Ovary (tissue), 9 donors: ENCODE measurements around the gene AFTPH. TPM values are rescaled to one million over a fixed set of nuclear protein-coding genes. Genes with fewer than 3 reads are reported as not detected.

Source experiments
- DNase-seq, 5 donors: peaks; one replicate each; pipeline ENCODE4 v3.0.0-alpha.2; 2019 to 2020
- H3K27ac ChIP-seq, 2 donors: fragments of 200-600 bp; one replicate each; pipeline versions ENCODE4 v1.5.1 to v1.8.0; 2019 to 2022
- H3K27me3 ChIP-seq: fragments of 200-600 bp; one replicate; pipeline ENCODE4 v1.8.0; 2022
- H3K36me3 ChIP-seq: fragments of 200-600 bp; sonication (generic); one replicate; pipeline ENCODE4 v1.5.1; 2019
- H3K4me1 ChIP-seq: one replicate; pipeline ENCODE4 v1.8.1; 2013; ENCODE audit warnings: mild to moderate bottlenecking, moderate library complexity; ENCODE audit not compliant: insufficient read depth
- H3K4me3 ChIP-seq: fragments of 200-600 bp; sonication (generic); one replicate; pipeline ENCODE4 v1.5.1; 2017
- H3K9me3 ChIP-seq, 2 donors: fragments of 200-600 bp in 1 of 2; sonication (generic) in 1 of 2; one replicate each; pipeline versions ENCODE4 v1.5.1 to v1.8.1; 2013 to 2019; ENCODE audit warnings: mild to moderate bottlenecking in 1 of 2, moderate library complexity in 1 of 2
- EP300 ChIP-seq: sonication (generic); formaldehyde crosslinking; IDR thresholded peaks from one replicate; pipeline ENCODE4 v1.6.1; 2017; ENCODE audit warnings: antibody characterized with exemption
- POLR2A ChIP-seq: fragments of 450-650 bp; IDR thresholded peaks from one replicate; pipeline ENCODE4 v1.6.1; 2017; ENCODE audit warnings: antibody characterized with exemption, mild to moderate bottlenecking, moderate library complexity
- WGBS, 3 donors: extraction: QIAGEN DNeasy Blood & Tissue Kit in 1 of 3; methylation state at CpG; one replicate each; pipeline versions ENCODE4 v1.1.5 to v1.1.7; 2013 to 2017; 5-methylcytosine and 5-hydroxymethylcytosine counted together
- intact Hi-C, 4 donors: fragments of 100-400 bp; cut with DNase I; formaldehyde crosslinking; loops; one replicate each; pipeline versions ENCODE4 v1.11.0 to v1.15.1; 2022 to 2023
- polyA plus RNA-seq, 2 donors: library from polyadenylated mRNA; stranded (reverse); fragments of 200-250 nt in 1 of 2; fragments of 350-450 nt in 1 of 2; fragmentation: Illumina TruSeq in 1 of 2; extraction: RNeasy Lipid Tissue Mini Kit (QIAGEN cat#74804) in 1 of 2; gene quantifications; one replicate each; pipeline ENCODE4 v1.2.3, GENCODE V29; 2013 to 2014
- total RNA-seq, 7 donors: library from RNA; depleted of rRNA in 2 of 7; stranded (reverse); fragments of >200 nt in 2 of 7; fragmentation: NEBNext Ultra II Directional in 3 of 7; extraction: Animal tissue kit (Norgen Biotek cat#: 25700) in 3 of 7; gene quantifications; one replicate each; pipeline versions ENCODE4 v1.1.0 to v1.2.4, GENCODE V29; 2016 to 2023
- TF ChIP-seq, protein P1 (sequence below), 3 donors: fragments of 450-650 bp in 2 of 3; fragments of 200-600 bp in 1 of 3; IDR thresholded peaks; one replicate each; pipeline versions ENCODE4 v1.5.1 to v1.8.0; 2016 to 2022; ENCODE audit warnings: antibody characterized with exemption in 3 of 3, mild to moderate bottlenecking in 1 of 3
- donor health status: DM: no; HTN: no; CAD: no; lungs with moderate emphysema.
- donor health status: DM: no; HTN: no; CAD: no.
- donor health status: Bipolar disorder and iron deficiency.
- donor health status: DM: yes; HTN: yes; CAD: no.
- donor health status: DM: no; HTN: no; CAD: no.
- donor health status: DM: yes; HTN: yes; CAD: no.

The AFTPH gene
- total and polyA plus RNA-seq, 9 donors: 18.5 to 33.8 (median 27.6) TPM

DNA sequence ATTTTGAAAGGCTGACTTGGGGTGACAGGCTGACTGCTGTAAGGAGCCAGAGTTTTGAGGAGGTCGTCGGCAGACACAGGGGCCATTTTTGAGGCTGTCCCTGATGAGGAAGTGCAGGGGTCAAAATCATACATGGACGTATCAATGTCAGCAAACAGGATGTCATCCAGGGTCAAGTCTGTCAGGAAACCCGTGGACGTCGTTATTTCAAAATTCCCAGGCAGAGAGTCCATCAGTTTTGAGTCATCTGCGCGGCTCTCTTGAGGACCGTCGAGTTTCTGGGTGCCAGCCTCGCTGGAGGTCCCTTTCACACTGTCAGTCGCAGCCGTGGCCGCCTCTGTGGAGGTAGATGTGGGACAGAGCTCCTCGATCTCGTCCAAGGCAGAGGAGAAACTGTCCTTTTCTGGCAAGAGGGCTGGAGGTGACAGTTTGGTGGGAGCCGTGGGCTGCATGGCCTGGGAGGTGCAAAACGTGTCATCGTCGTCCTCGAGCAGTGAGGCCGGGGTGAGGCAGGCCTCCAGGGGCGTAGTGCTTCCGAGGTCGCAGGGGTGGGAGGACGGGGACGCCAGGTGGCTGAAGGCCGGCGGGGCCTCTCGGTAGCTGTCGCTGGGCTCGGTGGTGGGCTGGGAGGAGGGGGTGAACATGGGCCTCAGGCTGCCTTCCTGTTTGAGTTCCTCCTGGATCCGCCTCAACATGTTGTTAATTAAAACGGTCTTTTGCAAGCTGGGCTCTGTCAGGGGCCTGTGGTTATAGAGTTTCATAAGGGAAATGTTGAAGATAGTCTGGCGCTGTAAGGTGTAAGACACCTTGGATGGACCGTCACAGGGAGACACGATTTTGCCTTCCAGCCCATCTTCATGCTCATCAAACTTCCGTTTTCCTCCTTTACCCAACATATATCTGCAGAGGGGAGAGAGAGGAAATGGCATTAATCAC is 112.1 kb downstream of the AFTPH start:
- intact Hi-C loops: no loop called here
- Histone ChIP-seq H3K36me3 (no peaks in the 10 kb centered on the region), H3K27me3 (no peaks in the 10 kb centered on the region), H3K4me3 (no peak overlapping the region), H3K4me1 (peaks cover 7% of the 10 kb centered on the region), H3K9me3 (no peaks in the 10 kb centered on the region), H3K27ac (no peak overlapping the region)
- TF ChIP-seq, protein P1, sequence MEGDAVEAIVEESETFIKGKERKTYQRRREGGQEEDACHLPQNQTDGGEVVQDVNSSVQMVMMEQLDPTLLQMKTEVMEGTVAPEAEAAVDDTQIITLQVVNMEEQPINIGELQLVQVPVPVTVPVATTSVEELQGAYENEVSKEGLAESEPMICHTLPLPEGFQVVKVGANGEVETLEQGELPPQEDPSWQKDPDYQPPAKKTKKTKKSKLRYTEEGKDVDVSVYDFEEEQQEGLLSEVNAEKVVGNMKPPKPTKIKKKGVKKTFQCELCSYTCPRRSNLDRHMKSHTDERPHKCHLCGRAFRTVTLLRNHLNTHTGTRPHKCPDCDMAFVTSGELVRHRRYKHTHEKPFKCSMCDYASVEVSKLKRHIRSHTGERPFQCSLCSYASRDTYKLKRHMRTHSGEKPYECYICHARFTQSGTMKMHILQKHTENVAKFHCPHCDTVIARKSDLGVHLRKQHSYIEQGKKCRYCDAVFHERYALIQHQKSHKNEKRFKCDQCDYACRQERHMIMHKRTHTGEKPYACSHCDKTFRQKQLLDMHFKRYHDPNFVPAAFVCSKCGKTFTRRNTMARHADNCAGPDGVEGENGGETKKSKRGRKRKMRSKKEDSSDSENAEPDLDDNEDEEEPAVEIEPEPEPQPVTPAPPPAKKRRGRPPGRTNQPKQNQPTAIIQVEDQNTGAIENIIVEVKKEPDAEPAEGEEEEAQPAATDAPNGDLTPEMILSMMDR (IDR thresholded peaks at IDR 0.05): no peak
- no peak for TF ChIP-seq EP300
- no peak for TF ChIP-seq POLR2A
- DNase-seq: no peak
- WGBS, 3 donors: 81 to 85% (median 83%) methylated on average over 38 of the region's 38 CpGs

DNA sequence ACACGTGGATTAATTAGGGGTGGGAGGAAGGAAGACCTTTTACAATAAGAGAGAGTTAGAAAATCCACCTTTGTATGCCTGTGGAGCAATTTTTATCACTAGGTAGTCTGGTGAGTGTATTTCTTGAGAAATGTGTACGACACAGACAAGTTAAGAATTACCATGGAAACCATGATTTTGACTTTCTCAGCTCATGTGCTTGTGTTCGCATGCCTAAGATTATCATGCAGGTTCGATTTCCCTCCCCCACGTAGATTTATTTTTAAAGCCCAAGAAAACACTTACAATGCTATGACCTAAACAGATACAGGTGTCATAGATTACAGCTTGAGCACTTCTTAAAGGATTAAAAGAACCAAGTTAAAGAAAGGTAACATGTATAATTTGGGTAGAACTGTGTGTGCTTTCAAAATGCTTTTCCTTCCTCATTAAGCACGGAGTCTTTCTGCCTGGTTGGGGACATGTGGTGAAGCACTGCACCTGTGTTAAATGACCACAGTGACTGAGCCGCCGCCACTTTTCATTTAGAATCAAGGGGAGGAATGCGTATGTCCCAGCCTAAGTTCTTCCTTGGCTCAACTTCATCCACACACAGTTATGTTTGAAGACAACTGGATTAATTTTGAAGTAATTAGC is 113.0 kb downstream of the AFTPH start:
- 71 to 73% (median 73%) methylated on average over 9 of the region's 9 CpGs for WGBS, 3 donors
- no peaks in the 10 kb centered on the region for H3K36me3 ChIP-seq
- H3K9me3 ChIP-seq: no peaks in the 10 kb centered on the region
- no peak overlapping the region for H3K27ac ChIP-seq
- intact Hi-C loops: no loop called here
- no peak for DNase-seq
- no peak overlapping the region for H3K4me3 ChIP-seq
- peaks cover 12% of the 10 kb centered on the region for H3K4me1 ChIP-seq
- TF ChIP-seq, protein P1 (IDR thresholded peaks at IDR 0.05): no peak
- no peak for TF ChIP-seq POLR2A
- no peak for TF ChIP-seq EP300
- H3K27me3 ChIP-seq: no peaks in the 10 kb centered on the region

DNA sequence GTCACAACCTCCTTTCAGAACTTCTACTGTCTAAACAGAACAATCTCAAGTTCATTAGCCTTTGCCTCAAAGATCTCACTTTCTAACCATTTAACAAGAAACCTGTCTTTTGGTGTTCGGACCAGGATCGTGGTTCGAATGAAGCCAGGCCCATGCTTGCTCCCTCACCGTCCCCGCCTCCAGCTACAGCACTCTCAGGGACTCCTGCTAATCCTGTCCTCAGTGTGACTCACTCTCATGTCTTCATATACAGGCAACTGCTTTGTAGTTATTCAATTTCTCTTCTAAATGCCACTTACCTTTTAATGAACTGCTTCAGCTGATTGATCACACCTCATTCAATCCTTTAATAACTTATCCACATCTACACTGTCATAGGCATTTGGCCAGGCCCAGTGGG is 113.8 kb downstream of the AFTPH start:
- intact Hi-C loops: no loop called here
- H3K36me3 ChIP-seq: no peaks in the 10 kb centered on the region
- no peak overlapping the region for H3K27ac ChIP-seq
- no peaks in the 10 kb centered on the region for H3K27me3 ChIP-seq
- DNase-seq: no peak
- TF ChIP-seq POLR2A (no peak), EP300 (no peak)
- TF ChIP-seq, protein P1 (IDR thresholded peaks at IDR 0.05): no peak
- no peaks in the 10 kb centered on the region for H3K9me3 ChIP-seq
- 97 to 99% (median 98%) methylated on average over 5 of the region's 5 CpGs for WGBS, 3 donors
- H3K4me3 ChIP-seq: no peak overlapping the region
- H3K4me1 ChIP-seq: peaks cover 15% of the 10 kb centered on the region

DNA sequence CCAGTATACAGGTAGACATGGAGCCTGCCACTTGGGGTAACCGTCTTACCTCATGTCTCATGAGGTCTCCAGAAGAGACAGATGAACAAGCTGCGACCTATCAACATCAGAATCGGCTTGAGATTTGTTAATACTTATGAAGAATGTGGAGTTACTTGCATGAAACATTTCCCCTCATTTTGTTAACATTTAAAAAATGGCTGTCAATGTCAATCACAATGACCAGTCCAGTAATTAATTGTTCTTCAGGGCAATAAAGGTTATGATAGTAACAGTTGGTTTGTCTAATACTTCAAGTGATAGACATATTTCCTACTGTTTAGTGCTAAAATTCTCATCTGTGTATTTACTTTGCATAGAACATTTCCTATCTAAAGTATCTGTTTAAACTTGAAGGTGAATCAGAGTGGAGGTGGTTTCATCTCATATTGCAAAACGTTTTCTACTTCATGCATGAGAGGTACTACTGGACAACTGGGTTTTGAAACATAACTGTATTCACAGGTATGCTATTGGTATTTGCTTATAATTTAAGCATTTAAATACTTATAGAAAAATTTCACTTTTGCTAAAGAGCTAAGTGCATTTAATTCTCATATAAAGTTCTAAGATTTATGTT is 114.5 kb downstream of the AFTPH start:
- DNase-seq: no peak
- 88 to 93% (median 88%) methylated on average over 4 of the region's 4 CpGs for WGBS, 3 donors
- Histone ChIP-seq H3K9me3 (no peaks in the 10 kb centered on the region), H3K4me3 (no peak overlapping the region), H3K36me3 (no peaks in the 10 kb centered on the region), H3K4me1 (peaks cover 17% of the 10 kb centered on the region), H3K27me3 (no peaks in the 10 kb centered on the region), H3K27ac (no peak overlapping the region)
- intact Hi-C loops: no loop called here
- TF ChIP-seq, protein P1 (IDR thresholded peaks at IDR 0.05): no peak
- no peak for TF ChIP-seq EP300
